Mesendoderm (in vitro differentiated cells): ENCODE data around the gene ATE1.

Source experiments
- DNase-seq: peaks from one replicate; pipeline ENCODE4 v3.0.0; 2013
- H2AK5ac ChIP-seq: 2 replicates; pipeline ENCODE4 v1.6.1; 2013; ENCODE audit warnings: low read length, inconsistent platforms
- H2BK120ac ChIP-seq: 2 replicates; pipeline ENCODE4 v1.6.1; 2013; ENCODE audit warnings: low read depth, mild to moderate bottlenecking, low read length, moderate library complexity, mixed read lengths
- H2BK15ac ChIP-seq: replicated peaks from 2 replicates; pipeline ENCODE4 v1.6.1; 2013; ENCODE audit warnings: low read depth, mild to moderate bottlenecking, moderate library complexity
- H2BK5ac ChIP-seq: 2 replicates; pipeline ENCODE4 v1.6.1; 2013; ENCODE audit warnings: low read length, inconsistent platforms
- H3K18ac ChIP-seq: 2 replicates; pipeline ENCODE4 v1.6.1; 2013; ENCODE audit warnings: mild to moderate bottlenecking, low read length, mixed read lengths
- H3K23ac ChIP-seq: one replicate; pipeline ENCODE4 v1.6.1; 2013; ENCODE audit warnings: low read length
- H3K27ac ChIP-seq: 2 replicates; pipeline ENCODE4 v1.5.1; 2013; ENCODE audit warnings: low read depth, mild to moderate bottlenecking, inconsistent platforms, low read length, moderate library complexity
- H3K27me3 ChIP-seq: 2 replicates; pipeline ENCODE4 v1.6.1; 2013; ENCODE audit warnings: low read length, control low read depth, mild to moderate bottlenecking, inconsistent platforms; ENCODE audit not compliant: insufficient read depth, poor library complexity
- H3K36me3 ChIP-seq: 2 replicates; pipeline ENCODE4 v1.6.1; 2013; ENCODE audit warnings: low read length, inconsistent platforms; ENCODE audit not compliant: control insufficient read depth, insufficient read depth
- H3K4ac ChIP-seq: one replicate; pipeline ENCODE4 v1.6.1; 2013; ENCODE audit warnings: low read depth, mild to moderate bottlenecking, low read length, moderate library complexity
- H3K4me1 ChIP-seq: 2 replicates; pipeline ENCODE4 v1.6.1; 2013; ENCODE audit warnings: low read depth, low read length, inconsistent platforms; ENCODE audit not compliant: control insufficient read depth
- H3K4me2 ChIP-seq: 2 replicates; pipeline ENCODE4 v1.6.1; 2013; ENCODE audit warnings: low read length
- H3K4me3 ChIP-seq: 2 replicates; pipeline ENCODE4 v1.5.1; 2013; ENCODE audit warnings: mild to moderate bottlenecking, low read length
- H3K56ac ChIP-seq: one replicate; pipeline ENCODE4 v1.6.1; 2013; ENCODE audit warnings: low read length
- H3K79me1 ChIP-seq: 2 replicates; pipeline ENCODE4 v1.6.1; 2013; ENCODE audit warnings: low read length, inconsistent platforms
- H3K79me2 ChIP-seq: 2 replicates; pipeline ENCODE4 v1.6.1; 2013; ENCODE audit warnings: mild to moderate bottlenecking, low read length; ENCODE audit not compliant: control insufficient read depth, insufficient read depth
- H3K9ac ChIP-seq: 2 replicates; pipeline ENCODE4 v1.6.1; 2013; ENCODE audit warnings: low read length, inconsistent platforms
- H4K5ac ChIP-seq: one replicate; pipeline ENCODE4 v1.6.1; 2013; ENCODE audit warnings: low read length
- H4K8ac ChIP-seq: one replicate; pipeline ENCODE4 v1.6.1; 2013; ENCODE audit warnings: low read depth, mild to moderate bottlenecking, control low read depth, low read length, moderate library complexity
- WGBS: extraction: QIAGEN DNeasy Blood & Tissue Kit; methylation state at CpG from one replicate; pipeline ENCODE4 v1.1.7; 2013; ENCODE audit warnings: low lambda C conversion rate, missing lambda C conversion rate; ENCODE audit not compliant: insufficient coverage; ENCODE audit errors: extremely low coverage; 5-methylcytosine and 5-hydroxymethylcytosine counted together

Gene ATE1

DNA sequence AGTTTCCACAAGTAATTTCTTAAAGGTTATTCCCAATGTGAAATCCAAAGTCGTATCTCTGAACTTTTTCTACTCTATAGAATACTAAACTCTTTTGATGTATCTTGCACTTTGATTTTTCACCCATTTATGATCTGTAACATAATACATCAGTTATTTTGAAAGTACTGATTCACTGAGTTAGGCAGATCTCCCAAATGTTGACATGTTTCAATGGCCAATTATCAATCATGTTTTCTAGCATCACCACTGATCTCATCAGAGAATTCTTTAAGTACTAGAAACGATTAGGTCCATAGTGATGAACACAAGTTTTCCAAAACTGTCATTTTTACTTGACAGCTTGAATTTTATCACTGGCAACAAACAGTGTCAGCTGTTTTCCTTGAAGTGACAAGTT, 119.0 kb downstream of the ATE1 start:
- H3K79me2 ChIP-seq, result no peaks in the 10 kb centered on the region
- no peaks in the 10 kb centered on the region for H3K27me3 ChIP-seq
- no peaks in the 10 kb centered on the region for H3K4me1 ChIP-seq
- no peak overlapping the region for H3K18ac ChIP-seq
- H4K5ac ChIP-seq, result no peak overlapping the region
- no peak overlapping the region for H3K56ac ChIP-seq
- no peak overlapping the region for H2BK5ac ChIP-seq
- H3K4me2 ChIP-seq, result no peak overlapping the region
- no peak overlapping the region for H4K8ac ChIP-seq
- H3K36me3 ChIP-seq, result no peaks in the 10 kb centered on the region
- no CpG with 5 or more reads among the region's 2 CpGs for WGBS
- H2AK5ac ChIP-seq, result no peak overlapping the region
- H3K9ac ChIP-seq, result no peak overlapping the region
- no peak overlapping the region for H3K23ac ChIP-seq
- no peak overlapping the region for H3K4me3 ChIP-seq
- no peak overlapping the region for H2BK120ac ChIP-seq
- DNase-seq, result no peak
- peaks cover 2% of the 10 kb centered on the region for H3K79me1 ChIP-seq
- no peak overlapping the region for H2BK15ac ChIP-seq
- no peak overlapping the region for H3K27ac ChIP-seq
- no peak overlapping the region for H3K4ac ChIP-seq

DNA sequence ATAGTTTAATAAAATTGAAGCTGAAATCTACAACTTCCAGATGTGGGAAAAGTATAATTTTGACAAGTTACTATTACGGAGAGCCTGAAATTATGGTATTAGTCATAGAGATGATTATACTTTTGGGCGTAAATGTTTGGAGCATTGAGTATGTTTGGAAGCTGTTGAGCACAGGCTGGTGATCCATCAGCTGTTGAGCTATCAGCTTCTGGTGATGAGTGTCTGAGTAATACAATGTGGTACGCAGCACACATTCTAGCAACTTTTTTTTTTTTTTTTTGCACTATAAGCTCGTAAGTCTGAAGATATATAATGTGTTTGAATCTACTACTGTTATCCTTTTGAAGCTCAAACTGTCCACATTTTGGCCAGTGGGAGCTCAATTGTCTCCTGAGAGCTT, 123.4 kb downstream of the ATE1 start:
- Histone ChIP-seq H2BK5ac (no peak overlapping the region), H3K23ac (no peak overlapping the region), H3K4ac (no peak overlapping the region), H3K27ac (no peak overlapping the region), H3K36me3 (no peaks in the 10 kb centered on the region), H3K18ac (no peak overlapping the region), H2BK15ac (no peak overlapping the region), H3K4me2 (no peak overlapping the region), H3K9ac (no peak overlapping the region), H4K8ac (no peak overlapping the region), H3K4me1 (no peaks in the 10 kb centered on the region), H3K56ac (no peak overlapping the region), H3K27me3 (no peaks in the 10 kb centered on the region), H2AK5ac (no peak overlapping the region), H4K5ac (no peak overlapping the region), H3K79me2 (no peaks in the 10 kb centered on the region), H3K79me1 (peaks cover 2% of the 10 kb centered on the region), H2BK120ac (no peak overlapping the region), H3K4me3 (no peak overlapping the region)
- WGBS, result no CpG with 5 or more reads among the region's 4 CpGs
- DNase-seq, result no peak

DNA sequence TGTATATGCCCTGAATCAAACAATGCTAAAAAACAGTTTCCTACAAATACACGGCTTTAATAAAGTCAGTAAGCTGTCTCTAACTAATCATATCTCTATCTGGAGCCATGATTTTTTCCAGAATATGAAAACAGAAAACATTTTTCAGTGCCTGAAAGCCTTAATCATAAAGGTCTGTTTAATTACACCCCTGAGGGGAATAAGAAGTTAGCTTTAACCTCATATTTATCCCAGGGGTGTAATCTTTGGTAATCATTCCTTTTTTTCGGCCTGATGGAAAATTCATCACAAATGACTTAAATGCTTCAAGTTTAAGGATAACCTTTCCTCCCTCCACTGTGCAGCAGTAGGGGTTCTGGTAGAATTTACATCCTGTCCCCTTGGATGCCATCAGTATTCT, 124.2 kb downstream of the ATE1 start:
- no peak overlapping the region for H3K9ac ChIP-seq
- peak; percentile 27 for DNase-seq
- H3K56ac ChIP-seq, result no peak overlapping the region
- H4K8ac ChIP-seq, result no peak overlapping the region
- H3K4me1 ChIP-seq, result no peaks in the 10 kb centered on the region
- no peak overlapping the region for H3K18ac ChIP-seq
- no peak overlapping the region for H3K4me3 ChIP-seq
- no peak overlapping the region for H4K5ac ChIP-seq
- H3K4me2 ChIP-seq, result no peak overlapping the region
- no peak overlapping the region for H3K27ac ChIP-seq
- H3K23ac ChIP-seq, result no peak overlapping the region
- no peaks in the 10 kb centered on the region for H3K27me3 ChIP-seq
- WGBS, result no CpG with 5 or more reads among the region's 2 CpGs
- H3K36me3 ChIP-seq, result no peaks in the 10 kb centered on the region
- no peaks in the 10 kb centered on the region for H3K79me2 ChIP-seq
- H3K4ac ChIP-seq, result no peak overlapping the region
- H2BK120ac ChIP-seq, result no peak overlapping the region
- no peak overlapping the region for H2AK5ac ChIP-seq
- no peak overlapping the region for H2BK15ac ChIP-seq
- peaks cover 2% of the 10 kb centered on the region for H3K79me1 ChIP-seq
- H2BK5ac ChIP-seq, result no peak overlapping the region

DNA sequence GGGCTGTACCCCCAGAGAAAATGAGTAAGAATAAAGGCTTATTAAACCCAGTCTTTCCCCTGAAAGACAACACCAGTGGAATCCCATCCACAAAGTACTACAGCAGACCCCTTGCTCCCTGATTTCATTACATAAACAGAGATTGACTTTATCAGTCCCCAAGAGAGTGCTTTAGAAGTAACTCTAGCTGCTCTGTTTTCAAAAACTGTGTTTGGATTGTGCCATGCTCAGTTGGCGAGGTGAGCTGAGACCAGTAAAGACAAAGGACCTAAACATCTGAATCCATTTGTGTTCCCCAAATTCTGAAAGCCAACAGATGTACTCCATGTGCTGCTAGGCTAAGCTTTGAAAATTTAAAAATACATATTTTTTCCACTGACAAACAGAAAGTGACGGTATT, 127.0 kb downstream of the ATE1 start:
- no peak overlapping the region for H3K9ac ChIP-seq
- no peak overlapping the region for H2BK5ac ChIP-seq
- H3K27me3 ChIP-seq, result no peaks in the 10 kb centered on the region
- H3K4me3 ChIP-seq, result no peak overlapping the region
- H3K18ac ChIP-seq, result no peak overlapping the region
- no peak overlapping the region for H3K23ac ChIP-seq
- no peak for DNase-seq
- no peak overlapping the region for H4K8ac ChIP-seq
- H2AK5ac ChIP-seq, result no peak overlapping the region
- H3K27ac ChIP-seq, result no peak overlapping the region
- H3K4me2 ChIP-seq, result no peak overlapping the region
- H3K4me1 ChIP-seq, result no peaks in the 10 kb centered on the region
- no peak overlapping the region for H3K56ac ChIP-seq
- WGBS, result no CpG with 5 or more reads among the region's 2 CpGs
- H2BK15ac ChIP-seq, result no peak overlapping the region
- no peak overlapping the region for H2BK120ac ChIP-seq
- no peaks in the 10 kb centered on the region for H3K79me2 ChIP-seq
- no peaks in the 10 kb centered on the region for H3K36me3 ChIP-seq
- H3K4ac ChIP-seq, result no peak overlapping the region
- H3K79me1 ChIP-seq, result no peaks in the 10 kb centered on the region
- no peak overlapping the region for H4K5ac ChIP-seq

DNA sequence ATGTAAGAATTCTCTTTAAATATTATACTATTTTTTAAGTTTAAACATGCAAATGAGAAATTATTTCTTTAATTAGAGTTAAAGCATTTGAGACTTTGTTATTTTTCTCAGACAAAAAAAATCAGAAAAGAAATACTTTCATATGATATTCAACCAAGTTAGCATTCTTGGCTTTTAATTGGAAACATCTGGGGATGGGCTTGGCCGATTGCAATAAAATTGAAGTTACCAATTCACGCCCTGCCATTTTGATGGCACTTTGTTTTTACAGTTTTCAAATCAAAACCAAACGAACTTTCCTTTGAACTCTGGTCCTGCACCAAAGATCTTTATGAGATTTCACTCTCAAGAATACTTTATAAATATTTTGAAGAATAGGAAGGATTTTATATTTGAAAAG, 127.7 kb downstream of the ATE1 start:
- no peak overlapping the region for H3K56ac ChIP-seq
- no peak overlapping the region for H3K4me3 ChIP-seq
- no peak overlapping the region for H3K23ac ChIP-seq
- H3K27me3 ChIP-seq, result no peaks in the 10 kb centered on the region
- no peaks in the 10 kb centered on the region for H3K4me1 ChIP-seq
- no peak overlapping the region for H2BK15ac ChIP-seq
- H4K8ac ChIP-seq, result no peak overlapping the region
- H2BK5ac ChIP-seq, result no peak overlapping the region
- no peak for DNase-seq
- H3K9ac ChIP-seq, result no peak overlapping the region
- no peak overlapping the region for H2AK5ac ChIP-seq
- H3K36me3 ChIP-seq, result no peaks in the 10 kb centered on the region
- no peak overlapping the region for H4K5ac ChIP-seq
- no peak overlapping the region for H3K4me2 ChIP-seq
- no peak overlapping the region for H3K18ac ChIP-seq
- no CpG with 5 or more reads among the region's 3 CpGs for WGBS
- no peaks in the 10 kb centered on the region for H3K79me1 ChIP-seq
- no peak overlapping the region for H2BK120ac ChIP-seq
- no peak overlapping the region for H3K27ac ChIP-seq
- no peak overlapping the region for H3K4ac ChIP-seq
- no peaks in the 10 kb centered on the region for H3K79me2 ChIP-seq

DNA sequence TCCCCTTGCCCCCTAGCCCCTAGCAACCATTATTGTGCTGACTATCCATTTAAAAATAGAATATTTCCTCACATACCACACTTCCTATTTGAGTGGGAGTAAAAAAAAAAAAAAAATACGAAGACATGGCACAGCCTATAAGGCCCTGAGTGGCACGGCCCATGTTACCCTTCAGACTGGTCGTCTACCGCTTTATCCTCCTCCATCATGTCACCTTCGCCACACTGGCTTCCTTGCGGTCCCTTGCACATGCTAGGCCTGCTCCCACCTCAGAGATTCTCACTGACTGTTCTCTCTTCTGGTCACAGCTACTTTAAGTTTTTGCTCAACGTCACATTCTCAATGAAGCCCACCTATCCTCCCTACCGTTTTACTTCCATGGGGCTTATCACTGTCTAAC, 130.3 kb downstream of the ATE1 start:
- Histone ChIP-seq H3K18ac (no peak overlapping the region), H3K79me2 (no peaks in the 10 kb centered on the region), H4K5ac (no peak overlapping the region), H3K9ac (no peak overlapping the region), H3K79me1 (no peaks in the 10 kb centered on the region), H3K56ac (no peak overlapping the region), H3K4me1 (no peaks in the 10 kb centered on the region), H3K4me3 (no peak overlapping the region), H2BK5ac (no peak overlapping the region), H3K27me3 (no peaks in the 10 kb centered on the region), H2AK5ac (no peak overlapping the region), H3K4me2 (no peak overlapping the region), H3K36me3 (no peaks in the 10 kb centered on the region), H3K27ac (no peak overlapping the region), H3K23ac (no peak overlapping the region), H4K8ac (no peak overlapping the region), H2BK120ac (no peak overlapping the region), H3K4ac (no peak overlapping the region), H2BK15ac (no peak overlapping the region)
- WGBS, result no CpG with 5 or more reads among the region's 8 CpGs
- DNase-seq, result no peak
